ENCODE measurements around the gene CCL20.

The CCL20 gene

GRCh38 chr2:227813562-227814353, at the start of gene CCL20:
CCL20 (plus strand) TSS chr2:227813842; CDS start chr2:227813912, 70 bp downstream.
- no peak within 1 kb of the TSS for H3K4me3 ChIP-seq (ENCODE audit: low read depth, low read length)
- peaks cover 24% of the 10 kb centered on the region for H3K4me1 ChIP-seq (ENCODE audit: control insufficient read depth, insufficient read depth, low read length)
- H3K27me3 ChIP-seq (ENCODE audit: control insufficient read depth, insufficient read depth, low read length), result no peaks in the 10 kb centered on the region
- no peaks in the 10 kb centered on the region for H3K36me3 ChIP-seq (ENCODE audit: control insufficient read depth, insufficient read depth, low read length)
- H3K9ac ChIP-seq (ENCODE audit: low read depth, low read length), result no peak within 1 kb of the TSS
- no peak within 1 kb of the TSS for H3K27ac ChIP-seq (ENCODE audit: low read depth, low read length)
- no peaks in the 10 kb centered on the region for H3K9me3 ChIP-seq (ENCODE audit: control insufficient read depth, insufficient read depth, low read length)

GRCh38 chr2:227765788-227766372, 47.8 kb upstream of the CCL20 start:
- Histone ChIP-seq H3K27me3 (ENCODE audit: control insufficient read depth, insufficient read depth, low read length) (no peaks in the 10 kb centered on the region), H3K4me1 (ENCODE audit: control insufficient read depth, insufficient read depth, low read length) (no peaks in the 10 kb centered on the region), H3K27ac (ENCODE audit: low read depth, low read length) (no peak overlapping the region), H3K9ac (ENCODE audit: low read depth, low read length) (no peak overlapping the region), H3K9me3 (ENCODE audit: control insufficient read depth, insufficient read depth, low read length) (no peaks in the 10 kb centered on the region), H3K36me3 (ENCODE audit: control insufficient read depth, insufficient read depth, low read length) (no peaks in the 10 kb centered on the region), H3K4me3 (ENCODE audit: low read depth, low read length) (no peak overlapping the region)

- Histone ChIP-seq H3K27me3 (ENCODE audit: control insufficient read depth, insufficient read depth, low read length) (no peaks in the 10 kb centered on the region), H3K36me3 (ENCODE audit: control insufficient read depth, insufficient read depth, low read length) (no peaks in the 10 kb centered on the region), H3K9me3 (ENCODE audit: control insufficient read depth, insufficient read depth, low read length) (no peaks in the 10 kb centered on the region), H3K4me3 (ENCODE audit: low read depth, low read length) (no peak overlapping the region), H3K27ac (ENCODE audit: low read depth, low read length) (no peak overlapping the region), H3K9ac (ENCODE audit: low read depth, low read length) (no peak overlapping the region), H3K4me1 (ENCODE audit: control insufficient read depth, insufficient read depth, low read length) (no peaks in the 10 kb centered on the region)
Observed at GRCh38 chr2:227766373-227766883, 47.2 kb upstream of the CCL20 start.

- Histone ChIP-seq H3K9me3 (ENCODE audit: control insufficient read depth, insufficient read depth, low read length) (no peaks in the 10 kb centered on the region), H3K4me1 (ENCODE audit: control insufficient read depth, insufficient read depth, low read length) (peaks cover 7% of the 10 kb centered on the region), H3K9ac (ENCODE audit: low read depth, low read length) (no peak overlapping the region), H3K27me3 (ENCODE audit: control insufficient read depth, insufficient read depth, low read length) (no peaks in the 10 kb centered on the region), H3K27ac (ENCODE audit: low read depth, low read length) (no peak overlapping the region), H3K36me3 (ENCODE audit: control insufficient read depth, insufficient read depth, low read length) (no peaks in the 10 kb centered on the region), H3K4me3 (ENCODE audit: low read depth, low read length) (no peak overlapping the region)
Observed at GRCh38 chr2:227767830-227768229, 45.8 kb upstream of the CCL20 start.

- Histone ChIP-seq H3K27ac (ENCODE audit: low read depth, low read length) (no peak overlapping the region), H3K4me1 (ENCODE audit: control insufficient read depth, insufficient read depth, low read length) (peaks cover 15% of the 10 kb centered on the region), H3K27me3 (ENCODE audit: control insufficient read depth, insufficient read depth, low read length) (no peaks in the 10 kb centered on the region), H3K9me3 (ENCODE audit: control insufficient read depth, insufficient read depth, low read length) (no peaks in the 10 kb centered on the region), H3K4me3 (ENCODE audit: low read depth, low read length) (no peak overlapping the region), H3K36me3 (ENCODE audit: control insufficient read depth, insufficient read depth, low read length) (no peaks in the 10 kb centered on the region), H3K9ac (ENCODE audit: low read depth, low read length) (no peak overlapping the region)
Observed at GRCh38 chr2:227772197-227772661, 41.4 kb upstream of the CCL20 start.

GRCh38 chr2:227772932-227773331, 40.7 kb upstream of the CCL20 start:
- no peaks in the 10 kb centered on the region for H3K36me3 ChIP-seq (ENCODE audit: control insufficient read depth, insufficient read depth, low read length)
- H3K27me3 ChIP-seq (ENCODE audit: control insufficient read depth, insufficient read depth, low read length), result no peaks in the 10 kb centered on the region
- peak overlapping the region; percentile 12 for H3K27ac ChIP-seq (ENCODE audit: low read depth, low read length)
- no peaks in the 10 kb centered on the region for H3K9me3 ChIP-seq (ENCODE audit: control insufficient read depth, insufficient read depth, low read length)
- H3K4me1 ChIP-seq (ENCODE audit: control insufficient read depth, insufficient read depth, low read length), result peaks cover 15% of the 10 kb centered on the region
- H3K9ac ChIP-seq (ENCODE audit: low read depth, low read length), result no peak overlapping the region
- no peak overlapping the region for H3K4me3 ChIP-seq (ENCODE audit: low read depth, low read length)

GRCh38 chr2:227774011-227774624, 39.5 kb upstream of the CCL20 start:
- H3K9me3 ChIP-seq (ENCODE audit: control insufficient read depth, insufficient read depth, low read length), result no peaks in the 10 kb centered on the region
- no peak overlapping the region for H3K27ac ChIP-seq (ENCODE audit: low read depth, low read length)
- no peak overlapping the region for H3K4me3 ChIP-seq (ENCODE audit: low read depth, low read length)

GRCh38 chr2:227774895-227775842, 38.5 kb upstream of the CCL20 start:
- Histone ChIP-seq H3K27ac (ENCODE audit: low read depth, low read length) (no peak overlapping the region), H3K9ac (ENCODE audit: low read depth, low read length) (no peak overlapping the region), H3K4me3 (ENCODE audit: low read depth, low read length) (no peak overlapping the region), H3K27me3 (ENCODE audit: control insufficient read depth, insufficient read depth, low read length) (no peaks in the 10 kb centered on the region), H3K9me3 (ENCODE audit: control insufficient read depth, insufficient read depth, low read length) (no peaks in the 10 kb centered on the region), H3K36me3 (ENCODE audit: control insufficient read depth, insufficient read depth, low read length) (no peaks in the 10 kb centered on the region), H3K4me1 (ENCODE audit: control insufficient read depth, insufficient read depth, low read length) (peaks cover 15% of the 10 kb centered on the region)

More at GRCh38 chr2:227774011-227774624, 39.5 kb upstream of the CCL20 start:
- H3K9ac ChIP-seq (ENCODE audit: low read depth, low read length), result no peak overlapping the region
- H3K27me3 ChIP-seq (ENCODE audit: control insufficient read depth, insufficient read depth, low read length), result no peaks in the 10 kb centered on the region
- H3K4me1 ChIP-seq (ENCODE audit: control insufficient read depth, insufficient read depth, low read length), result peaks cover 15% of the 10 kb centered on the region
- H3K36me3 ChIP-seq (ENCODE audit: control insufficient read depth, insufficient read depth, low read length), result no peaks in the 10 kb centered on the region

- Histone ChIP-seq H3K9ac (ENCODE audit: low read depth, low read length) (no peak overlapping the region), H3K9me3 (ENCODE audit: control insufficient read depth, insufficient read depth, low read length) (no peaks in the 10 kb centered on the region), H3K27me3 (ENCODE audit: control insufficient read depth, insufficient read depth, low read length) (no peaks in the 10 kb centered on the region), H3K36me3 (ENCODE audit: control insufficient read depth, insufficient read depth, low read length) (no peaks in the 10 kb centered on the region), H3K27ac (ENCODE audit: low read depth, low read length) (no peak overlapping the region), H3K4me3 (ENCODE audit: low read depth, low read length) (no peak overlapping the region), H3K4me1 (ENCODE audit: control insufficient read depth, insufficient read depth, low read length) (no peaks in the 10 kb centered on the region)
Observed at GRCh38 chr2:227780981-227781615, 32.5 kb upstream of the CCL20 start.

GRCh38 chr2:227781841-227782240, 31.8 kb upstream of the CCL20 start:
- Histone ChIP-seq H3K4me1 (ENCODE audit: control insufficient read depth, insufficient read depth, low read length) (no peaks in the 10 kb centered on the region), H3K9ac (ENCODE audit: low read depth, low read length) (no peak overlapping the region), H3K4me3 (ENCODE audit: low read depth, low read length) (no peak overlapping the region), H3K9me3 (ENCODE audit: control insufficient read depth, insufficient read depth, low read length) (no peaks in the 10 kb centered on the region), H3K27me3 (ENCODE audit: control insufficient read depth, insufficient read depth, low read length) (no peaks in the 10 kb centered on the region), H3K27ac (ENCODE audit: low read depth, low read length) (no peak overlapping the region), H3K36me3 (ENCODE audit: control insufficient read depth, insufficient read depth, low read length) (no peaks in the 10 kb centered on the region)
